ENCODE data around the gene CAMKK2.
"Not testable (repeated sequence)": the region's sequence is repeated elsewhere in the genome, so short reads cannot be mapped to it uniquely, and the experiment has no call there.

The CAMKK2 gene

DNA sequence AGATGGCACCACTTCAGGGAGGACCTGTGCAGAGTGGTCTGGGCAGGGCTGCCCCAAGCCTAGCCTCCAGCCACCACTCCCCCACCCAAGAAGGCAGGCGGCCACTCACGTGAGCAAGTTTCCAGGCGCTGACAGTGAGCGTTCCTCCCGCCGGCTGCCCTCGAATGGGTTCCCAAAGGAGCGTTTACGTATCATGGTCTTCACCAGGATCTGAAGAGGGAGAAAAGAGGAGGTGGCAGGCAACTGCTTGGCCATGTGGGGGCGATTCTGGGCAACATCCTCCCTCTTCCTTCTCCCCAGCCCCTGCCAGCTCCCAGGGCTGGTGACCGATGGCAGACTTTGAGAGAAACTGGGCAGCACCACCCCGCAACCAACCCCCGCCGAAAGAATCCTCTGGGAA lies 51.5 kb downstream of the CAMKK2 start:
- no peak for DNase-seq

DNA sequence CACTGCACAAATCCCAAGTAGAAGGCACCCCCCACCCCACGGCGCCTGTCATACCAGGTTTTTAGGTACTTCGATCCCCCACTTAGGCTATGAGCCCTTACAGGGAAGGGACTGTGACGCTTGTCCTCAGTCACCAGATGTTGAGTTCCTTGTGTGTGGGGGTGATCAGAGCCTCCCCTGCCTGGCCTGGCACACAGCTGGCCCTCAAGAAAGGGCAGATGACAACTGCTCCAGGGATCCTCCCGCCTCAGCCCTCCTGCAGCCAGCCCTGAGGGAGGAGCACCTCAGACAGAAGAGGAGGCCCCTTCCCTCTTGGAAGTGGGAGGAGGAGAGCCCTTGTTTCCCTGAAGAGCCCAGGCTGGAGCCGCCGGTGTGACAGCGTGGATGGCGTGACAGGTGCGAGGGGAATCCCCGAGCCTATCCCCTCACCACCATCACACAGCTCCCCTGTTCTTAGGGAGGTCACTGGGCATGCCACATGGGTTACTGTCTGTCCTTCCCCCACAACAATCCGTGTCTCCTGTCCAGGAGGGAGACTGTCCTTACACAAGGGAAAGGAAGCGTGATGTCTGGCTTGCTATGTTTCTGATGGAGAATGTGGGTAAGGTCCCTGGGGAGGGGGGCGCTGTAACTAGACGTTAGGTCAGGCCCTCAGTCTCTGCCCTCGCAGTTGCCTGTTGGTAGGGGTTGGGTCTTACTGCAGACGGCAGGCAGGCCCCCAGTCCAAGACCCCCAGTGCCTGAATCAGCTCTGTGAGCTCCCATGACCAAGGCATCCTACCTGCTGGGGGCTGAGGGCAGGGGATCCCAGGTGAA lies 55.1 kb downstream of the CAMKK2 start:
- DNase-seq, result no peak

DNA sequence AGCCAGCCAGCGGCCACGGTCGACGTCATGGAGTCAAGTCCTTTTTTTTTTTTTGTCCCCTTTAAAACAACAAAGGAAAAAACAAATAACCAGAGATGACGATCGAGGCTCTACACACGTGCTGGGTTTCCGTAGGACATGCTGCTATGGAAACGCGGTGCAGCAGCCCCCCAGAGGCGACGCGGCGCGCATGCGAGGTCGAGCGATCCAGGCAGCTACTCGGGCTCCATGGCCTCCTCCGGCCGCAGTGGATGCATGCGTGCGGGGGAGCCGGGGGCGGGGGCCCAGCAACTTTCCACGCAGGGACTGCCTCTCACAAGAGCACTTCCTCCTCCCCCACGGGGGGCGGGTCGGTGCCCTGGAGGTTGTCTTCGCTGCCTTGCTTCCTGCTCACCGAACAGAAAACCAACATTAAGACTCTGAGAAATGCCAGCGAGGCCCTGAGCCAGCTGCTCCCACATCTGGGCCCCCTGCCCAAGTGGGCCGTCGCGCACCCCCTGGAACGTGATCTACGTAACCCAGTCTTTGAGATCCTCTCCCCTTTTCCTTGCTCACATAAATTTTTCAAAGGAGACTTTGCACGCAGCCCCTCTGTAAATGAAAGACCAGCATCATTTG lies 55.9 kb downstream of the CAMKK2 start:
- DNase-seq, result no peak

DNA sequence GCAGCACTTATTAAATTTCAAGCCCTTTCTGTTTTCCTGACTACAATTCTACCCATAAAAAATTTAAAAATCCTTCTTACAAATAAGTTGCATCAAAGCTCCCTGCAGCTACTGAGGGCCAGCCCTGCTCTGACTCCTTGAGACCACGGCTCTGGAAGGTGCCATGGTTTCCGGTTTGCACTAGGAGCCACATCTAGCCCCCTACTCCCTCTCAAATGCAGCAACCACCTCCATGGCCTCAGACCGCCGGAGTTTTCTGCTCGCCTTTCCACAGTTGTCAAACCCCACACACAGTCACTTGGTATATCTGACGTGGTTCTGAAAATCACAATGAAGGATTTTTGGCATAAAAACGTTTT lies 56.5 kb downstream of the CAMKK2 start:
- DNase-seq, result no peak

DNA sequence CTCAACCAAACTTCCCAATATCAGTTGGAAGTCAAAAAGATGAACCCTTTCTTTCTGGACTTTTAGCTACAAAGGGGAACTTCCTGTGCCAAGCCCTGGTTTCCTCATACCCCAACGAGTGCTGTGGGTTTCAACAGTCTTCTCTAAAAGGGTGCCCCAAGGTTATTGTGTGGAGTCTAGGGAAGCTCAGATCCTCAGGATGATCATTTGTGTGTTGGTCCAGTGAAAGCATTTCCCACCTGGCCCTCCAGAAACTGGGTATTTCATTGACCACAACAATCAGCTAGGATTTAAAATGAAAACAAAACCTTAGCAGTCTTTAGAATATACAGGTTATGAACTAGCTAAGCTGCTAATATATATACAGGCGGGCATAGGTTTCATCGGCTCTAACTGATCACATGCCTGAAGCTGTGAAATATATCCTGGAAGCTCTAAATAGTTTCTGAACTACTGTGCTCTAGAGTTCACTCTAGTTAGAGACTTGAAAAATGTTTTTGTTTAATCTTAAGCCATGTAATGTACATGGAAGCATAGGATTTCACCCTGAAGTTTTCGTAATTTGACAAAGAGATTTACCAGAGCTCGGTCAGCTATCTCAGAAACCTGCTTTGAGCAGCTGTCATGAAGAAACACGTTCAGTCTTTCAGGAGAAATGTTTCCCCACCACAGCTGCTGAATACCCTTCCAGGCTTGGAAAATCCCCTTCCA lies 57.0 kb downstream of the CAMKK2 start:
- no peak for DNase-seq

DNA sequence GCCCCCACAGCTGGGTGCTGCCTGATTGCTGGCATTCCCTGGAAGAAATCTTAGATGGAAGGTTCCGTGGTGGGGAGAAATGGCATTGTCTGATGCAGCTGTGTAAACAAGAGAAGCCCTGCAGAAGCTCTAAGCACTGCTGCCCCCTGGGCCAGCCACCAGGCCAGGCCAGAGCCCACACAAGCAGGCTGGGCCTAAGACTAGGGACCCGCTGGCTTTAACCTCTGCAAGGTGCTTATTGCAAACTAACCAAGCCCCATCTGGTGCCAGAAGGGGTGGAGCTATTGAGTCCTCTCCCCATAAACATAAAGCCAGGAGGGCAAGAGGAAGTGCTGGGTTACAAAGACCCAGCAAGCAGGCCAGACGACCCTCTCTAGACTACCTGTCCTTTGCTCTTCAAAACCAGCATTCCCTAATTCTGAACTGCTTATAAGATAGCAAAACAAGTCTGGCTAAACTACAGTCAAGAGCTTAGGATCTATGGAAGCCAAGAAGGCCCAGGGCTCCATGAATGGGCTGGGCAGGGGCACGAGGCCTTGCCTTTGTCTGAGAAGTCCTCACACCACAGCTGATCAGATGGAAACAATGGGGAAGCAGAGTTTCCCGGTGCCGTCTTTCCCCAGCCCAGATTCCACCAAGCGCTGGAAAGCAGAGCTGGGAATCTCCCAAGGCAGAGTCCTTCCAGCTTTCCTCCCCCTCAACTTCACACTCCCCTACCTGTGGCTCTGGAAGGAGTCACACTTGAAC lies 57.7 kb downstream of the CAMKK2 start:
- DNase-seq, result no peak

DNA sequence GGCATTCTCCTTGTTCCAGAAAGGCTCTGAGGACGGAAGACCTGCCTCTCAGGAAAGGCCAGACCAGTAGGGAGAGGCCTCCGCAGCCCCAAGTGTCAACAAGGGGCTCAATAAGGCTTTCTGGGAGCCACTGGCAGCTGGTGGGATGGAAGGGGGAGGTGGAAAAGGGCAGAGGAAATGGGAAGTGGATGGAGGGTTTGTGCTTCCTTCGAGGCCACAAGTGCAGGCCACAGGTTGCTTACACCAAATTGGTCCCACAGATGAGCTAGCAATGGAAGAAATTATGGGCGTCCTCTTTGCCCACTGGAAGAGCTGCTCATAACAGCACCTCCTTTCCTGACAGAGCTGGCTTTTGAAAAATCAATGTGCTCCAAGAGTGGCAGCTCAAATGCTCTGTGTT lies 58.4 kb downstream of the CAMKK2 start:
- no peak for DNase-seq

DNA sequence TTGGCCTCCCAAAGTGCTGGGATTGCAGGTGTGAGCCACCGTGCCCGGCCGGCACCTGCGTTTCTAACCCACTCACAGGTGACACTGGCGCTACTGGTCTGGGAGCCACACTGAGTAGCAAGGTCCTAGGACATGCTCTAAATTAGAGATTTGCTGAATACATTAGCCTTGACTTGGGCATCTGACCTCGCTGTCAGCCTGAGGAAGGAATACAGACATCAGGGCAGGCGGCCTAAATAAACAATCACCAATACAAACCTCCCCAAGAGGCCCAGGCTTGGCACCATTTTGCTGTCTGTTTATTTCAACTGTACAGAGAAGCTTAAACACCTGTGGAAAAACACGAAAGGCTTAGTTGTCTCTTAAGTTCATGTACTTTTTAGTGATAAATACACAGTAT lies 59.1 kb downstream of the CAMKK2 start:
- no peak for DNase-seq

DNA sequence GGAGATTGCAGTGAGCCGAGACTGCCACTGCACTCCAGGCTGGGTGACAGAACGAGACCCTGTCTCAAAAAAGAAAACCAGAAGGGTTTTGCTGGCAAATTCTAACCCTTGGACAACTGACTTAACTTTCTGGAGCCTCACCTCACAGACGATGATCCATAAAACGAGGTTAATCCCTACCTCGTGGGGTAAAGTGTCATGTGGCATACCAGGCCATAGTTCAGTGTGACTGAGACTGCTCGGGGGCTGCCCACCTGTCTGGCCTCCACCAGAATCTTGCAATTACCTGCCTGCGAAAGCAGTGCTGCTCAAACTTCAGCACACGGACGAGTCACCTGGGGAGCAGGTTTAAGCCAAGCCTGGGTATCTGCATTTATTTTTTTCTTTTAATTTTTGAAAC lies 59.7 kb downstream of the CAMKK2 start:
- no peak for DNase-seq

DNA sequence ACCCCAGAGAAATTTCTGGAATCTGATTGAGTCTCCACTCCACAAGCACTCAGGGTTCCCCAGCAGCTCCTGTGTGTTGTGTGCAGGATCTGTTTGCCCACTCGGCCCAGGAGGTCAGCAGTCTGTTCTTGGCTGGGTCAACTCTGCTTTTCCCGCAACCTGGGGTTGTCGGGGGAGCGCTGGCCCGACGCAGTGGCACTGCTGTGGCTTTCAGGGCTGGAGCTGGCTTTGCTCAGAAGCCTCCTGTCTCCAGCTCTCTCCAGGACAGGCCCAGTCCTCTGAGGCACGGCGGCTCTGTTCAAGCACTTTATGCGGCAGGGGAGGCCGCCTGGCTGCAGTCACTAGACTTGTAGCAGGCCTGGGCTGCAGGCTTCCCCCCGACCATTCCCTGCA lies 62.9 kb downstream of the CAMKK2 start:
- no peak for DNase-seq

DNA sequence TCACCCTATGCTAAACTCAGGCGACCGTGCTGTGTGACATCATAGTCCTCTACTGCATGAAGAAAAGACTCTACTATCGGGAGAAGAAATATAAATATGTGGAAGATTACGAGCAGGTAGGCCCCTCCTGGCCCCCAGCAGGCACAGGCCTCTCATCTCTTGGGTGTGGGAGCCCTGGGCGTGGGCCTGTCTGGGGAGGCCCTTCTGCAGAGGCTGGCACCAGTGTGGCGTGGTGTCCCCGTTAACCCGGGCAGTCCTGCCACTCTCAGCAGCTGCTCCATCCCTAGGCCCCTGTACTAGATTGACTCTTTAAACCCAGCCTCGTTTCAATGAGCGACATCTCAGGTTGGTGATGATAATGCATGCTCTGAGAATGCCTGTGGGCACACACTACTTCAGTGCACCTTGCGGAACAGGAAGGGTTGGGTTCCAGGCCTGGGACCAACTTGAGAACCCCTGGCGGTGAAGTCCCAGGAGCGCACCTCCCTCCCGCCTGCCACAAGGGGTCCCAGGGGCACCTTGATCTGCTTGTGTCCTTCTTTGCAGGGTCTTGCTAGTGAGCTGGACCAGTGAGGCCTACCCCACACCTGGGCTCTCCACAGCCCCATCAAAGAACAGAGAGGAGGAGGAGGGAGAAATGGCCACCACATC lies 63.4 kb downstream of the CAMKK2 start:
- no peak for DNase-seq

DNA sequence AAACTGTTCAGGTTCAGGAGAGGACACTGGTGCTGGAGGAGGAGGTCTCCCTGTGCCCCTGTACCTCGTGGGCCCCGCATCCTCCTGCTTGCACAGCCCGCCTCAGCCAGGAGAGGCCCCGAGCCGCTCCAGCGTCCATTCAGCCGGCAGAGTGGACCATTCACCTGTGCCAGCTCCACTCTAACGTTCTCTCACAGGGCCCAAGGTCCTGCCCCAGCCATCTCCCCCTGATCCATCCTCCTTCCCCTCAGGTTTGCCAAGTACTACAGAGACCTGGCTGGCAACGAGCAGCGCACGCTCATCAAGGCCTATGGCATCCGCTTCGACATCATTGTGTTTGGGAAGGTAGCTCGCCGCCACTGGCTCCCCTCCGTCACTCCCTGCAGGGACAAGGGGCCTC lies 64.3 kb downstream of the CAMKK2 start:
- DNase-seq, result no peak

DNA sequence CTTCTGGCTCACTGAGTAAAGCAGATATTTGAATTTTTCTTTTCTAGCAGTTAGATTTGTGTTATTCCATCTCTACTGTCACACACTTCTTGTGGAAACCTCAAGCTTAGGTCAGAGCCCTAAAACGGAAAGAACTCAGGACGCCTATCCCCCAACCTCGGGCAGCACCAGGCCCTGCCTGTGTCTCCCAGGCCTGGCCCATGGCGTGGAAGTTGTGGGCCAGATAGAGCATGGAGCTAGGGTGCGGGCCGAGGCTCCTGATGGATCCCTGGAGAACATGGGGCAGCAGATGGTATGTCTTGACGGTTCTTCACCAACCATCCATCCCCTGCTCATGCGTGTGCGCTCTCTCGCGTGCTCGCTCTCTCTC lies 66.0 kb downstream of the CAMKK2 start:
- no peak for DNase-seq

DNA sequence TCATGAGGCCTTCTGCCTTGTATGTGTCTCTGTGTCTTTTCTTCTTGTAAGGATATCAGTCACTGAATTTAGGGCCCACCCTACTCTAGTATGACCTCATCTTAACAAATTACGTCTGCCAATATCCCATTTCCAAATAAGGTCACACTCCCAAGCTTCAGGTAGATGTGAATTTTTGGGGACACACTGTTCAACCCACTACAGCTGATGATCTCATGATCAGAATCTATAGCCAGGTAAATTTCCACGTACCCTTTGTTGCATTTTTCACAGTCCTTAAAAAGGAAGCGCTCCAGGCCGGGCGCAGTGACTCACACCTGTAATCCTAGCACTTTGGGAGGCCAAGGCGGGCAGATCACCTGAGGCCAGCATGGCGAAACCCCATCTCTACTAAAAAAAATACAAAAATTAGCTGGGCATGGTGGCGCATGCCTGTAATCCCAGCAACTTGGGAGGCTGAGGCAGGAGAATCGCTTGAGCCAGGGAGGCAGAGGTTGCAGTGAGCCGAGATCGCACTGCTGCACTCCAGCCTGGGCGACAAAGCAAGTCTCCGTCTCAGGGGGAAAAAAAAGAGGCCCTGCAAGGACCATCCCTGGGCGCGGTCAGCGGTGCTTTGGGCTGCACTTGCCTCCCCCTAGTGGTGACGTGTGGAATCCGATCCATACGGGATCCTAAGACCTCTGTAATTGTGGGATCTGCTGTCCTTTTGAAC lies 66.5 kb downstream of the CAMKK2 start:
- not testable (repeated sequence) for DNase-seq

DNA sequence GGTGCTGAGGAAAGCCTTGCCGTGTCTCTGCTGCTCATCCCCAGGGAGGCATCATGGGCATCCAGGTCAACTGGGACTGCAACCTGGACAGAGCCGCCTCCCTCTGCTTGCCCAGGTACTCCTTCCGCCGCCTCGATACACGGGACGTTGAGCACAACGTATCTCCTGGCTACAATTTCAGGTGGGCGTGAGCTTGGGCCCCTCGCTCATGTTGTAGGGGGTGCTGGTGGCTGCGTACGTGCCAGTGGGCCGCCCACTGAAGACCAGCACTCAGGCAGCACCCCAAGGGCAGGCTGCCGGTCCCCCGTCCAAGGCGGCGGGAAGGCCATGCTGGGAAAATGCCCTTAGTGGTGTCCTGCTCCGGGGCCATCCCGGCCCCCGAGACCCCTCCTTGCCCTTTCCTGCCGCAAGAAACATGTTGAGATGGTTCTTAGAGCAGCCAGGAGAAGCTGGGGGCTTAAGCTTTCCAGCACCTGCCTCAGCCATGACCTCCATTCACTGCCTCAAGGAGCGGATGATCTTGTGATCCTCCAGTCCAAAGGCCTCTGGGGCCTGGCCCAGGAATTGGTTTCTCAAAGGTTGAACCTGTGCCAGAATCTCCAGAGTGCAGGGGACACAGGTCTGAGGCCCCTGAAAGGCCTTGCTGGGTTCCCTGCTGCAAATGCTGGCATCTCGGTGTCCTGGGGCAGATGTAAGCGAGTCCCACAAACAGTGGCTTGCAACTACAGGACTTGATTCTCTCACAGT lies 67.4 kb downstream of the CAMKK2 start:
- no peak for DNase-seq

DNA sequence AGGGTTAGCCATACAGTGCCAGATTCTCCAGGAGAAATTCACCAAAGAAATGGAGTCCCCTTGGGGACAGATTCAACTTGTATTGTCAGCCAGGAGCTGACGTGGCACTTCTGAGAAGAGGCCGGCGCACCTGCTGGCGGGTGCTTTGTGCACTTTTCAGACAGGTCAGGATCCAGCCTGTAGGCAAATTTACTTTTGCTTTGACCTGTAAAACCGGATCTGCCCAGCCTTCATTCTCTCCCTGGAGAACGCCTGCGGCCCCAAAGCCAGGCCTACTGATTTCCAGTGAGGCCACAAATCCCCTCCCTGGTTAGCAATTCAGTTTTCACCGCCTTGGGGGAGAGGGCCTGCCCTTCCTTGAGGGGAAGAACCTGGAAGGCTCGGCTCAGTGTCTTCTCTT lies 69.2 kb downstream of the CAMKK2 start:
- DNase-seq, result no peak

DNA sequence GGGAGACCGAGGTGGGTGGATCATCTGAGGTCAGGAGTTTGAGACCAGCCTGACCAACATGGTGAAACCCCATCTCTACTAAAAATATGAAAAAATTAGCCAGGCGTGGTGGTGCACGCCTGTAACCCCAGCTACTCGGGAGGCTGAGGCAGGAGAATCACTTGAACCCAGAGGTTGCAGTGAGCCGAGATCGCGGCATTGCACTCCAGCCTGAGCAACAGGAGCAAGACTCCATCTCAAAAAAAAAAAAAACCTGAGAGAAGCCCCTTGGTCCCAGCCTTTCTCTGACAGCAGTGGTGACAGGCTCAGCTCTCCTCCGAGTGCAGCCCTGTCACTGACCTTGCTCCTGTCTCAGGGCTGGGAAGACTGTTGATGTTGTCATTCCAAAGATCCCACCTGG lies 69.6 kb downstream of the CAMKK2 start:
- not testable (repeated sequence) for DNase-seq

DNA sequence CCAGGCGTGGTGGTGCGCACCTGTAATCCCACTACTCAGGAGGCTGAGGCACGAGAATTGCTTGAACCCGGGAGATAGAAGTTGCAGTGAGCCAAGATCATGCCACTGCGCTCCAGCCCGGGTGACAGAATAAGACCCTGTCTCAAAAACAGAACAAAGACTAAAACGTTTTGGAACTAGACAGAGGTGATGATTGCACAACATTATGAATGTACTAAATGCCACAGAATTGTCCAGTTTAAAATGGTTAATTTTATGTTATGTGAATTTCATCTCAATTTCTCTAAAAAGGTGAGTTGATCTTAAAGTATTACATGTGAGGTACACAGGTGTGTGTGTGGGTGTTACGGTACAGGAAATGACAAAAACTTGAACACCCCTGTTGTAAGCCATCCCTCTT lies 70.1 kb downstream of the CAMKK2 start:
- no peak for DNase-seq

DNA sequence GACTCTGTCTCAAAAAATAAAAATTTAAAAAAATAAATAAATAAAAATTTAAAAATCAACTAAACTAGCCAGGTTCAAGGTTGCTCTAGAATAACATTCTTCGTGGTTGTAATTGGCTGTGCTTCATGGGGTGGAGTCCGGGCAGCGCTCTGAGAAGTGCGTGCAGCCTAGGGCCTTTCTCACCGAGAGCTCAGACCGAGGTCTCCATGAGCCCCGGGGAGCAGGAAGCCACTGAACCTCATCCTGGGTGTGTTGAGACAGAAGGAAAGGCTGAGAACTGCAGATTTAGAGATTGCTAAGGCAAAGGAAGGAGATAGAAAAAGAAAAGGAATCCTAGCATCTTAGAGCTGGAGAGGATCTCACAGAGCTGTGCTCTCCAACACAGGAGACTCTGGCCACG lies 71.9 kb downstream of the CAMKK2 start:
- DNase-seq, result no peak

DNA sequence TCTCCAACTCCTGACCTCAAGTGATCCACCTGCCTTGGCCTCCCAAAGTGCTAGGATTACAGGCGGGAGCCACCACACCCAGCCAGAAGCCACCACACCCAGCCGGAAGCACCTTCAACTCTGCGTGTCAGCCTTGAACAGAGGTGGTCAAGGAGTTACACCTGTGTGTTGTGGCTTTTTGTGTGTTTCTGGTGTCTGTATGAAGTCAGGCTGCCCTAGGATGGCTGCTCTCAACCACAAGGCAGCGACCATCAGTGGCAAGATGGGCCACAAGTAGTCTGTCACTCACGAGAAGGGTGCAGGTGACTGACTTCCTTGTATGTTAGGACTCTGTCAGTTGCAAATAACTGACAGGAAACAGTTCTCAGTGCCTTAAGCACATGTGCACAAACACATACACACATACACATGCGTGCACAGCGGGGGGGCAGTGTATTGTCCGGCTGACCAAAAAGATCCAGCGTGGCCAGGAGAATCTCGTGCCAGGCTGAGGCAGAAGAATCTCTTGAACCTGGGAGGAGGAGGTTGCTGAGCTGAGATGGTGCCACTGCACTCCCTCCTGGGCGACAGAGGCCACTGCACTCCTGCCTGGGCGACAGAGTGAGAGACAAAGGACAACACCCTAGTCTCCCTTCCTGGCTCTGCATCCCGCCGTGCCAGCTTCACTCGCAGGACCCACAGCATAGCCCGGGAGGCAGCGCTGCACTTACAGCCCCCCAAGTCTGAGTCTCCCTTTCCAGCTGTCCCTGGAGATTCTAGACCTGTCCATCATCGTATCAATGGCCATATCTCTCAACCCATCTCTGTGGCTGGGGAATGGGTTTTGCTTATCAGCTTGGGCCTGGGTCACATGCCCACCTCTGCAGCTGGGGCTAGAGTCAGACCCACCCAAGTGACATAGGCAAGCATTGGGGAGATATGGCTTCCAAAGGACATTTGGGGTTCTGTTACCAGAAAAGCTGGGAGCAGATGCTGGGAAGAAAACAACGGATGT lies 72.9 kb downstream of the CAMKK2 start:
- no peak for DNase-seq
